HepG2 (cell line): ENCODE data around the gene ISG20L2. TPM values are rescaled to one million over a fixed set of nuclear protein-coding genes. Genes with fewer than 3 reads are reported as not detected.

Source experiments
- CEBPB ChIP-seq: IDR thresholded peaks from 2 replicates; pipeline ENCODE4 v1.6.1; 2011; ENCODE audit warnings: low read depth, low read length, improper control_type of control experiment, borderline replicate concordance
- FOXO1 ChIP-seq: sonication (generic); formaldehyde crosslinking; IDR thresholded peaks from 2 replicates; pipeline ENCODE4 v1.4.0; 2020; ENCODE audit warnings: missing genetic modification reagents
- HBP1 ChIP-seq: IDR thresholded peaks from 2 replicates; pipeline ENCODE4 v1.6.1; 2016; ENCODE audit warnings: low read depth, control low read depth
- MYNN ChIP-seq: sonication (generic); formaldehyde crosslinking; IDR thresholded peaks from 2 replicates; pipeline ENCODE4 v1.4.0; 2020; ENCODE audit warnings: mild to moderate bottlenecking, low read depth, missing genetic modification reagents
- MZF1 ChIP-seq: sonication (generic); formaldehyde crosslinking; IDR thresholded peaks from 2 replicates; pipeline ENCODE4 v1.8.1; 2023; ENCODE audit warnings: mild to moderate bottlenecking, missing genetic modification reagents, borderline replicate concordance
- NCOA2 ChIP-seq: sonication (generic); formaldehyde crosslinking; IDR thresholded peaks from 2 replicates; pipeline ENCODE4 v1.8.0; 2022; ENCODE audit warnings: inconsistent platforms
- POLR2A ChIP-seq, 2 experiments: IDR thresholded peaks; 2 replicates each; pipeline ENCODE4 v1.6.1; 2011; ENCODE audit warnings: low read depth in 2 of 2, low read length in 2 of 2, mild to moderate bottlenecking in 1 of 2, moderate library complexity in 1 of 2; ENCODE audit not compliant: insufficient read depth in 1 of 2
- RBAK ChIP-seq: sonication (generic); formaldehyde crosslinking; IDR thresholded peaks from 2 replicates; pipeline ENCODE4 v1.5.1; 2020; ENCODE audit warnings: mild to moderate bottlenecking, missing genetic modification reagents
- RBFOX2 ChIP-seq: fragments of 200-400 bp; formaldehyde crosslinking; IDR thresholded peaks from 2 replicates; pipeline ENCODE4 v1.6.1; 2017; ENCODE audit warnings: low read depth, mild to moderate bottlenecking, low read length
- RFX1 ChIP-seq: fragments of 450-650 bp; IDR thresholded peaks from 2 replicates; pipeline ENCODE4 v1.6.1; 2017
- SP5 ChIP-seq: IDR thresholded peaks from 2 replicates; pipeline ENCODE4 v1.6.1; 2016; ENCODE audit warnings: low read depth, borderline replicate concordance
- SRSF1 ChIP-seq: fragments of 200-400 bp; formaldehyde crosslinking; optimal IDR thresholded peaks from 2 replicates; pipeline ENCODE3; 2017; ENCODE audit warnings: mild to moderate bottlenecking, low read depth, low read length, moderate library complexity
- SSRP1 ChIP-seq: IDR thresholded peaks from 2 replicates; pipeline ENCODE4 v1.6.1; 2016; ENCODE audit warnings: control low read depth
- THRA ChIP-seq: sonication (generic); formaldehyde crosslinking; IDR thresholded peaks from 2 replicates; pipeline ENCODE4 v1.4.0; 2020; ENCODE audit warnings: missing genetic modification reagents, borderline replicate concordance
- YEATS2 ChIP-seq: sonication (generic); formaldehyde crosslinking; IDR thresholded peaks from 2 replicates; pipeline ENCODE4 v1.4.0; 2020; ENCODE audit warnings: missing genetic modification reagents, borderline replicate concordance
- ZMYM4 ChIP-seq: sonication (generic); formaldehyde crosslinking; IDR thresholded peaks from 2 replicates; pipeline ENCODE4 v1.8.1; 2023; ENCODE audit warnings: mild to moderate bottlenecking, missing genetic modification reagents
- ZNF337 ChIP-seq: sonication (generic); formaldehyde crosslinking; IDR thresholded peaks from 2 replicates; pipeline ENCODE4 v1.5.1; 2020; ENCODE audit warnings: missing genetic modification reagents, low read depth, mild to moderate bottlenecking, borderline replicate concordance
- ZNF878 ChIP-seq: sonication (generic); formaldehyde crosslinking; IDR thresholded peaks from 2 replicates; pipeline ENCODE4 v1.8.1; 2023; ENCODE audit warnings: mild to moderate bottlenecking, missing genetic modification reagents, moderate library complexity
- polyA plus RNA-seq, 8 experiments: library from polyadenylated mRNA; depleted of rRNA in 3 of 8; stranded (reverse) in 7 of 8; unstranded in 1 of 8; fragments of >200 nt; fragmentation: Illumina TruSeq in 4 of 8; extraction: Trizol in 4 of 8; gene quantifications; 2 replicates each; pipeline versions ENCODE4 v1.2.1 to v1.2.3, GENCODE V29; 2011 to 2016; ENCODE audit warnings: low read depth in 4 of 8, missing spikeins in 1 of 8, mixed read lengths in 1 of 8; ENCODE audit not compliant: insufficient read depth in 1 of 8
- total RNA-seq, 5 experiments: library from RNA; depleted of rRNA; stranded (reverse); fragments of >200 nt; fragmentation: Illumina TruSeq; extraction: Trizol; gene quantifications; 2 replicates each; pipeline ENCODE4 v1.2.3, GENCODE V29; 2016; ENCODE audit warnings: low read depth in 1 of 5
- TF ChIP-seq, protein P1 (sequence below): sonication (generic); formaldehyde crosslinking; IDR thresholded peaks from 2 replicates; pipeline ENCODE4 v1.5.1; 2020; ENCODE audit warnings: mild to moderate bottlenecking, missing genetic modification reagents, moderate library complexity
- TF ChIP-seq, protein P2 (sequence below): sonication (generic); formaldehyde crosslinking; IDR thresholded peaks from 2 replicates; pipeline ENCODE4 v1.4.0; 2020; ENCODE audit warnings: missing genetic modification reagents, borderline replicate concordance

The ISG20L2 gene
- total and polyA plus RNA-seq, 2 of the 13 experiments (the other 11 are each of a cell fraction or from before 2014, with no cell fraction given): 19.8 to 21.3 TPM

DNA sequence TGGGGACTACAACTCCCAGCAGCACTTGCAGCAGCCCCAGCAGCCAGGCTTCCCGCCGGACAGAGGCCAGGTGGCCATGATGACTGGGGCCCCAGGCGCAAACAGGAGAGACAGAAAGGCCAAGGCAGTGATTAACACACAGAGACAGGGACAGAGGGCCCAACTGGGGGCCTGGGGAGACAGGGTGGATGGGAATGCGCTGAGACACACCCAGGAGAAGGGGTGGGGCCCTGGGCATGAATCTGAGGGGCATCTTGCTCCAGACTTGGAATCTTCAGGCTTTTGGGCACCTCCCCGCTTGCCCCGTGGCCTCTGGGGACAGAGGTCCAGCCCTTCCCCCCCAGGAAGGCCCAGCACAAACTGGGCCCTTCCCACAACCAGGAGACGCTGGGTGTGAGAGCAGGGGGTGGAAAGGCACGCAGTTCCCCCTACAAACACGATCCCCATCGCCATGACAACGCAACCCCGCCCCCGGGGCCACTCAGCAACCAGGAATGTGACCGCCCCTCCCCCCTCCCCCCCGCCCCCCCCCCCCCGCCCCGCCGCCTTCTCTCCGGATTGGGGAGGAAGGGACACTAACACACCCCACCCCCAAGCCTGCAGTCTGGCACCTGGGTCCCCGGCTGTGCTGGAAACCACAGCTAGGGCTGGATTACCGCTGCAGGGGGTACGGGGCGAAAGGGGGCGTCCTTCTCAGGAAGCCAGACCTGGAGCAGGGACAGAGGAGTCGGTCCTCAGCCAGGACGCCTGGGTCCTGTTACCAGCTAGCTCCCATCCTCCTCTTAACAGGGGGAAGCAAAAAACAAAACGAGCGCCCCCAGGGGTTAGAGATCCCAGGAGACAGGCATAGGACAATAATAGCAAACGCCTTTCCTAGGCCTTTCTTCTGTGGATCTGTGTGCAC, 18.4 kb upstream of the ISG20L2 start (continued):
- peak; percentile 58 for TF ChIP-seq SRSF1
- peak; percentile 61 to 88 for TF ChIP-seq POLR2A (IDR thresholded peaks at IDR 0.05; ENCODE audit: insufficient read depth in 1 of 2, low read depth in 2 of 2, low read length in 2 of 2)
- 0 out of 2 replicates have a peak, but pooled peaks have one; percentile 42 for TF ChIP-seq NCOA2 (CRISPR knock-in tag)
- TF ChIP-seq ZMYM4 (CRISPR knock-in tag): 0 out of 2 replicates have a peak, but pooled peaks have one; percentile 35
- peak; percentile 64 for TF ChIP-seq RBFOX2
- peak; percentile 52; the same call in 1 of the 2 replicates for TF ChIP-seq SSRP1 (CRISPR knock-in tag)
- TF ChIP-seq, protein P1, sequence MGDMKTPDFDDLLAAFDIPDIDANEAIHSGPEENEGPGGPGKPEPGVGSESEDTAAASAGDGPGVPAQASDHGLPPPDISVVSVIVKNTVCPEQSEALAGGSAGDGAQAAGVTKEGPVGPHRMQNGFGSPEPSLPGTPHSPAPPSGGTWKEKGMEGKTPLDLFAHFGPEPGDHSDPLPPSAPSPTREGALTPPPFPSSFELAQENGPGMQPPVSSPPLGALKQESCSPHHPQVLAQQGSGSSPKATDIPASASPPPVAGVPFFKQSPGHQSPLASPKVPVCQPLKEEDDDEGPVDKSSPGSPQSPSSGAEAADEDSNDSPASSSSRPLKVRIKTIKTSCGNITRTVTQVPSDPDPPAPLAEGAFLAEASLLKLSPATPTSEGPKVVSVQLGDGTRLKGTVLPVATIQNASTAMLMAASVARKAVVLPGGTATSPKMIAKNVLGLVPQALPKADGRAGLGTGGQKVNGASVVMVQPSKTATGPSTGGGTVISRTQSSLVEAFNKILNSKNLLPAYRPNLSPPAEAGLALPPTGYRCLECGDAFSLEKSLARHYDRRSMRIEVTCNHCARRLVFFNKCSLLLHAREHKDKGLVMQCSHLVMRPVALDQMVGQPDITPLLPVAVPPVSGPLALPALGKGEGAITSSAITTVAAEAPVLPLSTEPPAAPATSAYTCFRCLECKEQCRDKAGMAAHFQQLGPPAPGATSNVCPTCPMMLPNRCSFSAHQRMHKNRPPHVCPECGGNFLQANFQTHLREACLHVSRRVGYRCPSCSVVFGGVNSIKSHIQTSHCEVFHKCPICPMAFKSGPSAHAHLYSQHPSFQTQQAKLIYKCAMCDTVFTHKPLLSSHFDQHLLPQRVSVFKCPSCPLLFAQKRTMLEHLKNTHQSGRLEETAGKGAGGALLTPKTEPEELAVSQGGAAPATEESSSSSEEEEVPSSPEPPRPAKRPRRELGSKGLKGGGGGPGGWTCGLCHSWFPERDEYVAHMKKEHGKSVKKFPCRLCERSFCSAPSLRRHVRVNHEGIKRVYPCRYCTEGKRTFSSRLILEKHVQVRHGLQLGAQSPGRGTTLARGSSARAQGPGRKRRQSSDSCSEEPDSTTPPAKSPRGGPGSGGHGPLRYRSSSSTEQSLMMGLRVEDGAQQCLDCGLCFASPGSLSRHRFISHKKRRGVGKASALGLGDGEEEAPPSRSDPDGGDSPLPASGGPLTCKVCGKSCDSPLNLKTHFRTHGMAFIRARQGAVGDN (CRISPR knock-in tag): peak; percentile 76
- no peak for TF ChIP-seq MZF1 (CRISPR knock-in tag)
- TF ChIP-seq RFX1: peak; percentile 81
- 0 out of 2 replicates have a peak, but pooled peaks have one; percentile 13 for TF ChIP-seq THRA (CRISPR knock-in tag)
- TF ChIP-seq ZNF878 (CRISPR knock-in tag): no peak
- TF ChIP-seq YEATS2 (CRISPR knock-in tag): peak; percentile 51; the same call in 1 of the 2 replicates
- no peak; the same call in 1 of the 2 replicates for TF ChIP-seq MYNN (CRISPR knock-in tag)
- TF ChIP-seq, protein P2, sequence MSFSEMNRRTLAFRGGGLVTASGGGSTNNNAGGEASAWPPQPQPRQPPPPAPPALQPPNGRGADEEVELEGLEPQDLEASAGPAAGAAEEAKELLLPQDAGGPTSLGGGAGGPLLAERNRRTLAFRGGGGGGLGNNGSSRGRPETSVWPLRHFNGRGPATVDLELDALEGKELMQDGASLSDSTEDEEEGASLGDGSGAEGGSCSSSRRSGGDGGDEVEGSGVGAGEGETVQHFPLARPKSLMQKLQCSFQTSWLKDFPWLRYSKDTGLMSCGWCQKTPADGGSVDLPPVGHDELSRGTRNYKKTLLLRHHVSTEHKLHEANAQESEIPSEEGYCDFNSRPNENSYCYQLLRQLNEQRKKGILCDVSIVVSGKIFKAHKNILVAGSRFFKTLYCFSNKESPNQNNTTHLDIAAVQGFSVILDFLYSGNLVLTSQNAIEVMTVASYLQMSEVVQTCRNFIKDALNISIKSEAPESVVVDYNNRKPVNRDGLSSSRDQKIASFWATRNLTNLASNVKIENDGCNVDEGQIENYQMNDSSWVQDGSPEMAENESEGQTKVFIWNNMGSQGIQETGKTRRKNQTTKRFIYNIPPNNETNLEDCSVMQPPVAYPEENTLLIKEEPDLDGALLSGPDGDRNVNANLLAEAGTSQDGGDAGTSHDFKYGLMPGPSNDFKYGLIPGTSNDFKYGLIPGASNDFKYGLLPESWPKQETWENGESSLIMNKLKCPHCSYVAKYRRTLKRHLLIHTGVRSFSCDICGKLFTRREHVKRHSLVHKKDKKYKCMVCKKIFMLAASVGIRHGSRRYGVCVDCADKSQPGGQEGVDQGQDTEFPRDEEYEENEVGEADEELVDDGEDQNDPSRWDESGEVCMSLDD (CRISPR knock-in tag): no peak
- peak; percentile 35; the same call in 1 of the 2 replicates for TF ChIP-seq SP5 (CRISPR knock-in tag)
- TF ChIP-seq CEBPB: no peak
- TF ChIP-seq FOXO1 (CRISPR knock-in tag): no peak
- TF ChIP-seq RBAK (CRISPR knock-in tag): no peak
- peak; percentile 61; the same call in 1 of the 2 replicates for TF ChIP-seq HBP1 (CRISPR knock-in tag)
- TF ChIP-seq ZNF337: no peak
